ENCODE data around the gene RAB7A.

RAB7A gene

GRCh38 chr3:128814519-128815317, 88.7 kb downstream of the RAB7A start:
- no peak for DNase-seq (ENCODE audit: extremely low read depth, low read depth)
- TF ChIP-seq CTCF (IDR thresholded peaks at IDR 0.05; ENCODE audit: low read depth, low read length) = no peak

GRCh38 chr3:128815318-128816064, 89.5 kb downstream of the RAB7A start:
- TF ChIP-seq CTCF (IDR thresholded peaks at IDR 0.05; ENCODE audit: low read depth, low read length) = no peak

GRCh38 chr3:128818186-128818787, 92.3 kb downstream of the RAB7A start:
- no peak for TF ChIP-seq CTCF (IDR thresholded peaks at IDR 0.05; ENCODE audit: low read depth, low read length)

More at GRCh38 chr3:128815318-128816064, 89.5 kb downstream of the RAB7A start:
- DNase-seq (ENCODE audit: extremely low read depth, low read depth) = no peak

GRCh38 chr3:128820252-128820839, 94.4 kb downstream of the RAB7A start:
- TF ChIP-seq CTCF (IDR thresholded peaks at IDR 0.05; ENCODE audit: low read depth, low read length) = no peak
- DNase-seq (ENCODE audit: extremely low read depth, low read depth) = no peak

More at GRCh38 chr3:128818186-128818787, 92.3 kb downstream of the RAB7A start:
- no peak for DNase-seq (ENCODE audit: extremely low read depth, low read depth)

- TF ChIP-seq CTCF (IDR thresholded peaks at IDR 0.05; ENCODE audit: low read depth, low read length) = no peak
- no peak for DNase-seq (ENCODE audit: extremely low read depth, low read depth)
These were observed 97.0 kb downstream of the RAB7A start for GRCh38 chr3:128823008-128823407.

GRCh38 chr3:128823631-128824030, 97.6 kb downstream of the RAB7A start:
- no peak for DNase-seq (ENCODE audit: extremely low read depth, low read depth)
- no peak for TF ChIP-seq CTCF (IDR thresholded peaks at IDR 0.05; ENCODE audit: low read depth, low read length)

Data from AG09319 (cell line).